Activated CD8-positive, alpha-beta T cell treated with anti-CD3 and anti-CD28 coated beads, Interleukin-2, amount 10 ng/mL, durations not matched to agents 7 days and 5 days (primary cell): Measurements from ENCODE around the gene FMN2. TPM values are rescaled to one million over a fixed set of nuclear protein-coding genes. Genes with fewer than 3 reads are reported as not detected.

Experiments used
- ATAC-seq: fragments of 150-1000 bp; cut with Tn5 transposase; one replicate; pipeline ENCODE4 v1.10.0; 2021; ENCODE audit warnings: moderate library complexity
- CTCF ChIA-PET: fragments of 350-600 bp; sonication (Branson Sonifier 250); formaldehyde crosslinking; loops from one replicate; lab custom pipeline; 2021; ENCODE audit warnings: antibody characterized with exemption; lab: Charles Lee
- POLR2A ChIA-PET: fragments of 350-600 bp; sonication (Branson Sonifier 250); formaldehyde crosslinking; loops from one replicate; lab custom pipeline; 2021; ENCODE audit warnings: antibody characterized with exemption; lab: Charles Lee
- DNase-seq: peaks from one replicate; pipeline ENCODE4 v3.0.0-alpha.2; 2020
- H3K27ac Mint-ChIP-seq: one replicate; pipeline ENCODE4 v1.8.0; 2021; ENCODE audit warnings: mild to moderate bottlenecking, mixed read lengths
- H3K27me3 Mint-ChIP-seq: one replicate; pipeline ENCODE4 v1.8.0; 2021; ENCODE audit warnings: low read depth, mixed read lengths
- H3K36me3 Mint-ChIP-seq: one replicate; pipeline ENCODE4 v1.8.0; 2021; ENCODE audit warnings: low read depth, mixed read lengths
- H3K4me1 Mint-ChIP-seq: one replicate; pipeline ENCODE4 v1.8.0; 2021; ENCODE audit warnings: low read depth, mixed read lengths
- H3K4me3 Mint-ChIP-seq: one replicate; pipeline ENCODE4 v1.8.0; 2021; ENCODE audit warnings: mild to moderate bottlenecking, mixed read lengths
- H3K9me3 Mint-ChIP-seq: one replicate; pipeline ENCODE4 v1.8.0; 2022; ENCODE audit warnings: mixed read lengths; ENCODE audit not compliant: insufficient read depth
- total RNA-seq, 2 experiments: library from RNA; stranded (reverse); gene quantifications; one replicate each; pipeline ENCODE4 v1.2.3, GENCODE V29; 2021

FMN2 gene
- total RNA-seq, 2 experiments from 2014 or later, result not detected

DNA sequence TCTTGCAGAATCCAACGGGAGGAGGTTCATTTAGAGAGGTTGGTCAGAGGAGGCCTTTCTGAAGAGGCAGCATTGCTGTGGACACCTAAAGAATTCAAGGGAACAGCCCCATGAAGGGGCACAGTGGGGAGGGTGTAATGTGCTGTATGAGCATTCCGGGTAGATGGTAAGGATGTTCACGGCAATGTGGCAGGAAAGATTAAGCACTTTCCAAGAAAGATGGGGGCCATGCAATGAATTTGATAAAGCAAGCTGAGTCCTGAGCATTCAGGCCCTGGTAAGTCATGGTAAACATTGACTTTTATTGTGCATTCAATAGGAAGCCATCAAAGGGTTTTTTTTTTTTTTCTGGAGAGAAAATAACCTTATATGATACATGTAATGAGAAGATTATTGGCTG is 353.7 kb downstream of the FMN2 start:
- no peaks in the 10 kb centered on the region for H3K4me1 Mint-ChIP-seq

DNA sequence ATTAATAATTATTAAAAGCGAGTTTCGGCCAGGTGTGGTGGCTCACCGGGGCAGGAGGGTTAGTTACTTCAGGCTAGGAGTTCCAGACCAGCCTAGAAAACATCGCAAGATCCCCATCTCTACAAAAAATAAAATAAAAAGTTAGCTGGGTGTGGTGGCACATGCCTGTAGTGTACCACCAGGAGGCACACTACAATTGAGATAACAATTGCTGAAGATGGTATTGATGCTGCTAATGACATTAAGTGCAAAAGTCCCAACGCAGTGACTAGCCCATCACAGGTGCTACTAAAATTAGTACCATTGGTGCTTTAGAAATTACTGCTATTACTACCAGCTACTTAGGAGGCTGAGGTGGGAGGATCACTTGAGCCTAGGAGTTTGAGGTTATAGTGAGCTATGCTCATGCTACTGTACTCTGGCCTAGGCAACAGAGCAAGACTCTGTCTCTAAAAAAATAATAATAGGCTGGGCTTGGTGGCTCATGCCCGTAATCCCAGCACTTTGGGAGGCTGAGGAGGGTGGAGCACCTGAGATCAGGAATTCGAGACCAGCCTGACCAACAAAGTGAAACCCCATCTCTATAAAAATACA is 363.6 kb downstream of the FMN2 start:
- ChIA-PET POLR2A (no interaction called here), CTCF (interaction anchor here (0.7 to 1.1 kb wide), 2 partner anchors 153 to 237 kb away, joined by 3 to 4 read pairs; no protein-coding TSS in a partner anchor)
- Mint-ChIP-seq H3K36me3 (no peaks in the 10 kb centered on the region), H3K9me3 (no peaks in the 10 kb centered on the region), H3K4me1 (no peaks in the 10 kb centered on the region), H3K4me3 (no peak overlapping the region), H3K27ac (no peak overlapping the region), H3K27me3 (no peaks in the 10 kb centered on the region)
- ATAC-seq (no peak), DNase-seq (no peak)

More for the DNA sequence above, 353.7 kb downstream of the FMN2 start:
- DNase-seq (no peak), ATAC-seq (no peak)
- no peaks in the 10 kb centered on the region for H3K36me3 Mint-ChIP-seq
- POLR2A ChIA-PET, result no interaction called here
- no peaks in the 10 kb centered on the region for H3K27me3 Mint-ChIP-seq
- no peak overlapping the region for H3K27ac Mint-ChIP-seq
- no peak overlapping the region for H3K4me3 Mint-ChIP-seq
- CTCF ChIA-PET, result no interaction called here
- peaks cover 3% of the 10 kb centered on the region for H3K9me3 Mint-ChIP-seq

DNA sequence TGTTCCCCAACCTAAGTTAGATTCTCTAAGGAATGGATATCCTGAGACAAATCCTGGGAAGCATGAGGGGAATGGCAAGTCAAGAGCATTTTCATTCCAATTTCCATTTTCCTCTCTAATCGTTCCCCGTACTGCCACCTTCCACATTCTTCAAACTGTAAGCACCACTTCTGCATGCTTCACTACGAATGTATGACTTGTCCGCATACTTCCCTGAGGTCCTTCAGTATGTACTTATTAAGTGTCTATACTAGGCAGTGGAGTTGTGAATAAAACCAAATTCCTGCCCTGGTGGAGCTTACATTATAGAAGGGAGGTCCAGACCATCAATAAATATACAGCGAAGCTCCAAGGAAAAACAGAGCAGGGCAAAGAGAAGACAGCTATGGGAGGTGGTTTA is 365.5 kb downstream of the FMN2 start:
- H3K4me3 Mint-ChIP-seq, result no peak overlapping the region
- CTCF ChIA-PET, result no interaction called here
- ATAC-seq (no peak), DNase-seq (no peak)
- no peak overlapping the region for H3K27ac Mint-ChIP-seq
- no peaks in the 10 kb centered on the region for H3K27me3 Mint-ChIP-seq
- H3K4me1 Mint-ChIP-seq, result no peaks in the 10 kb centered on the region
- POLR2A ChIA-PET, result no interaction called here
- no peaks in the 10 kb centered on the region for H3K9me3 Mint-ChIP-seq
- no peaks in the 10 kb centered on the region for H3K36me3 Mint-ChIP-seq

DNA sequence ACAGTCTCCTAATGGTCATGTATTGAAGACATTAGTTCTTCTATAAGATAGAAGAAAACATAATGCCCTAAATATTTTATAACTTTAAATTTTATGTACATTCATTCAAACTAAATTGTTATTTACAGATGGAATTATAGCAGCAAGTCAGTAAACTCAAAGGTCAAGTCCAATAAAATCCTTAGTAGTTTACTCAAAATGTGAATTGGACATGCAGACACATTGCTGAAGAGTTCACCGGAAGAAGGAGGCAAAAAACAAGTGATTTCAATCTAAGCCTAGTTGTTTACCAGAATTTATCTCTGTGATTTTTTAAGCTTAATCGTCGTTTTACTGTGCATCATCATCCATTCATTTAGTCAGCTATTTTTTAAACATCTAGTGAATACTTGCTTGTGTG is 370.6 kb downstream of the FMN2 start:
- H3K9me3 Mint-ChIP-seq, result no peaks in the 10 kb centered on the region
- ChIA-PET POLR2A (no interaction called here), CTCF (no interaction called here)
- no peaks in the 10 kb centered on the region for H3K27me3 Mint-ChIP-seq
- no peak for ATAC-seq
- no peak overlapping the region for H3K27ac Mint-ChIP-seq
- no peak for DNase-seq
- no peaks in the 10 kb centered on the region for H3K36me3 Mint-ChIP-seq
- no peaks in the 10 kb centered on the region for H3K4me1 Mint-ChIP-seq
- H3K4me3 Mint-ChIP-seq, result no peak overlapping the region

DNA sequence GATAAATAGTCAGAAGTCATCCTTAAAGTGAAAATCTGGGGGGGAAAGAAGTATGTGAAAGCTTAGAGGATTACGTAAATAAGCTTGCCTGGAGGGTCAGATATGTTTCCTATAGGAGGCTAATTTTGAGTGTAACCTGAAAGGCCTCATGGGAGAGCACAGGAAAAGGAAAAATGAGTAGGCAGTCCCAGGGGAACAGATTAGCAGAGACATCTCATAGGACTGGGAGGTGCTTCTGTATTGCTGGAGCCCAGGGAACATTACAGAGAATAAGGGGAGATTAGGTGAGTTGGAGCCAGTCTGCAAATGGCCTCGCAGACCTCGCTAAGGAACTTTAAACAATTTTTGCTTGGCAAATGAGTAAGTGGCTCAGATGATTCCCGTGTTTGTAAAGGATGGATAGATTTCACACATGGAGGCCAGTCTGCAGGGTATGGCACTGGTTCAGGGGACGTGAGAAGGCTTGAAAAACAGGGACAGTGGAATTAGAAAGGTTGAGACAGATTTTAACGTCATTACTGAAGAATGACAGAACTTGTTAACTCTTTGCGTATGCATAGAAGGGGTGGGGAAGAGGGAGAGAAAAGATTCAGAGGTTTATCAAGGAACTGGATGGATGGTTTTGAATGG is 371.2 kb downstream of the FMN2 start:
- ChIA-PET POLR2A (no interaction called here), CTCF (no interaction called here)
- no peak for DNase-seq

DNA sequence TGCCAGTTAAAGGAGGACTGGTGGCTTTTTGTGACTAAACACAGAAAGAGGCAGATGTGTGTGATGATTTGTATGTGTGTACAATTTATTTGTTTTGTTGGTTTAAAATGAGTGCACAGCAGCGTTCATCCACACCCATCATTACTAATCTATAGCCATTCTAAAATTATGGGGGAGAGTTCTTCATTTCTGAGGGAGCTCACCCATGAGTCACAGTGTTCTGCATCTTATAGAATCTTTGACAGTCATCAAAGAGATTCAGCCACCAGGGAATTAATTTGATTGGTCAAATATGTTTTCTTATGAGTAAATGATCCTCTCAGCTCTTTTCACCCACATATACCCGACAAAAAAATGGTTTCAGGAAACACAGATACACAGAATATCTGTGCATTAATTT is 372.4 kb downstream of the FMN2 start:
- DNase-seq, result no peak
- Mint-ChIP-seq H3K4me3 (no peak overlapping the region), H3K27me3 (no peaks in the 10 kb centered on the region), H3K27ac (no peak overlapping the region), H3K36me3 (no peaks in the 10 kb centered on the region), H3K4me1 (no peaks in the 10 kb centered on the region), H3K9me3 (no peaks in the 10 kb centered on the region)
- ChIA-PET CTCF (no interaction called here), POLR2A (interaction anchor here (0.6 kb wide), 1 partner anchor 659 kb away, joined by 3 read pairs; no protein-coding TSS in a partner anchor)
- ATAC-seq, result no peak

More for the DNA sequence above, 371.2 kb downstream of the FMN2 start:
- H3K4me3 Mint-ChIP-seq, result no peak overlapping the region
- no peak overlapping the region for H3K27ac Mint-ChIP-seq
- no peaks in the 10 kb centered on the region for H3K9me3 Mint-ChIP-seq
- no peaks in the 10 kb centered on the region for H3K36me3 Mint-ChIP-seq
- no peaks in the 10 kb centered on the region for H3K27me3 Mint-ChIP-seq
- no peak for ATAC-seq
- no peaks in the 10 kb centered on the region for H3K4me1 Mint-ChIP-seq

DNA sequence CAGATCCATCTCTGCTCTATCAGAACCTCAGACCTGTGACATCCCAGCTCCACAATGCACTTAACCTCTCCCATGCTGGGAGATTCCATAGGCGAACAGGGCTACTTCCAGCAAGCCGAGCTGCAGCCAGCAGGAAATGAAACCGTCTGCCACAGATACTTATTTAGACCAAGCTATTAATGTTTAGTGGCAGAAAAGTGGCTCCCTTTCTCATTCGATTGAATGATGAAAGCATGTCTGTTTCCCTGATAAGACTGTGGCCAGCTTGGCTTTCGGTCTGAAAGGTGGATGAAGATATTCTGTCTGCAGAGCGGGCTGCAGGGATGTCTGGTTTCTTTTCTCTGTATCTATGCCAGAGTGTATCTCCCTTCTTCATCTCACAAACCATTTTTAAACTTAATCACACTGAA is 373.9 kb downstream of the FMN2 start:
- Mint-ChIP-seq H3K9me3 (no peaks in the 10 kb centered on the region), H3K36me3 (no peaks in the 10 kb centered on the region), H3K27me3 (no peaks in the 10 kb centered on the region), H3K4me1 (no peaks in the 10 kb centered on the region), H3K27ac (no peak overlapping the region), H3K4me3 (no peak overlapping the region)
- ChIA-PET CTCF (no interaction called here), POLR2A (no interaction called here)
- ATAC-seq, result no peak
- no peak for DNase-seq

DNA sequence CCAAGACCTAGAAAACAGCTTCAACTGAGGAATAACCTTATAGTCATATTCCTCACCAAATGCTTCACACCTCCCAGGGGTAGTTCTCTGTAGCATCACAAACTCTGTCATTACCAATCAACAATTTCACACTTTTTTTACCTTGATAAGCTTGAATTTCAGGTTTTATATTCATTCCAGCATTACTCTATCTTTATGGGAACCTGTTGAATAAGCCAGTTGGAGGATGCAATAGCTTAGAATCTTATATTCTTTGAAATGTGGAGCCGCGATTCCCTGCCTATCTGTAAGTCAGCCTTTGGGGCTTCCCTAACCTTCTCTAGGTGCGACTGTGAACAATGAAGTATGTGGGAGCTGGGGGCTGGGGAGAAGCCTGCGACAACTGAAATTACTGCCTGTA is 374.8 kb downstream of the FMN2 start:
- ATAC-seq (no peak), DNase-seq (no peak)
- Mint-ChIP-seq H3K4me3 (no peak overlapping the region), H3K27me3 (no peaks in the 10 kb centered on the region), H3K9me3 (no peaks in the 10 kb centered on the region), H3K36me3 (no peaks in the 10 kb centered on the region), H3K4me1 (no peaks in the 10 kb centered on the region), H3K27ac (no peak overlapping the region)
- ChIA-PET CTCF (no interaction called here), POLR2A (no interaction called here)

DNA sequence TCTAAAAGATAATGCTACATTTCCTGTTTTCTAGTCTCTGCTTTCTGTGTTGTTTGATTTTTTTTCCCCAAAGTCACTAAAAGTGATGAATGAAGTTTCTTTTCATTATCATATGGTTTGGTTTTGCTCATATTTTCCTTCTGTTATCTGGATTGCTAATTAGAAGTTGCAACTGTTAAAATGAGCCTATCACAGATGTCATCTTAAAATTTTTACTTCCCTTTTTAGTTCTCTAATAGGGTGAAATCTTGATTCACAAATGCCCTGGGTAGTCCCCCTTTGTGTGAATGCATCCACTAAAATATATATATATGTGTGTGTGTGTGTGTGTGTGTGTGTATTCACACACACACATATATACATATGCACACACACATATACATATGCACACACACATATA is 376.2 kb downstream of the FMN2 start:
- ATAC-seq (no peak), DNase-seq (no peak)
- ChIA-PET POLR2A (no interaction called here), CTCF (no interaction called here)
- Mint-ChIP-seq H3K4me3 (no peak overlapping the region), H3K36me3 (no peaks in the 10 kb centered on the region), H3K4me1 (no peaks in the 10 kb centered on the region), H3K27ac (no peak overlapping the region), H3K27me3 (no peaks in the 10 kb centered on the region), H3K9me3 (no peaks in the 10 kb centered on the region)

DNA sequence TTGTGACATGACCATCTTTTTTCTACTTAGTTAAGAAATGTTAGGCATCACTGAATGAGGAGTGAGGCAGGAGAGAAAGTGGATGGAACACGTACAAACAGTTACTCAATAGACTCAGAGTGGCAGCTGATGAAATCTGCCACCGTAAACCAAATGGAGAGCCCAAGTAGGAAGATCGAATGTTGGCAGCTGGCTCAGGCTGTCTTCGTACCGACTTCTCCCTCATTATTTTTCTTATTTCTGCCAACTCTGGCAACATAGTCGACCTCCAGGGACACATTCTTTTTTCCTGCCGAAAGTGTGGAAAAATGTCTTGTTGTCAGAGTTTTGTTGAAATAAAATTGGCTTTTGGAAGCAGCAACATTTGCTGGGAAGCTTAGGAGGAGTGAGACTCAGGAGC is 377.0 kb downstream of the FMN2 start:
- H3K27me3 Mint-ChIP-seq, result no peaks in the 10 kb centered on the region
- CTCF ChIA-PET, result no interaction called here
- POLR2A ChIA-PET, result no interaction called here
- H3K36me3 Mint-ChIP-seq, result no peaks in the 10 kb centered on the region
- no peaks in the 10 kb centered on the region for H3K9me3 Mint-ChIP-seq
- H3K27ac Mint-ChIP-seq, result no peak overlapping the region
- H3K4me3 Mint-ChIP-seq, result no peak overlapping the region
- DNase-seq (no peak), ATAC-seq (no peak)
- H3K4me1 Mint-ChIP-seq, result no peaks in the 10 kb centered on the region

DNA sequence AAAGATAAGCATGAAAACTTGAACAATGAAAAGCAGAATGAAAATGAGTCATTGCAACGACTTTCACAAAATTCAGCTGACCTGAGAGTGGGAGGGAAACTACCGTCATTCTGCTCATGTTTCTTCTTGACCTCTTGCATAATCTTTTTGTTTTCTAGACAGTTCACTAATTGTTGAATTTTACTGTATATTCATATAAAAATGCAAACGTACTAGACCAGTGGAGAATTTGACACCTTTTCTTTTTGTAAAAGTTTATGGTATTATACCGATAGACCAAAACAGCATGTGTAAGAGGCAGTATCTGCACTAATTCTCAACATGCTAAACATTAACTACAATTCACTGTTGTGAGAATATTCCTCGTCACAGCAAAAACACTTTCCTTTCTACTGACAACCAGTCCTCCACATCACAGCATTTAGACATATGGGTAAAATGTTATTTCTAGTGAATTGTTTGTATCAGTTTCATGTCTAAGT is 382.5 kb downstream of the FMN2 start:
- H3K4me1 Mint-ChIP-seq, result no peaks in the 10 kb centered on the region
- H3K36me3 Mint-ChIP-seq, result no peaks in the 10 kb centered on the region
- ChIA-PET POLR2A (no interaction called here), CTCF (no interaction called here)
- DNase-seq (no peak), ATAC-seq (no peak)
- no peaks in the 10 kb centered on the region for H3K9me3 Mint-ChIP-seq
- no peak overlapping the region for H3K27ac Mint-ChIP-seq
- no peak overlapping the region for H3K4me3 Mint-ChIP-seq
- H3K27me3 Mint-ChIP-seq, result no peaks in the 10 kb centered on the region

DNA sequence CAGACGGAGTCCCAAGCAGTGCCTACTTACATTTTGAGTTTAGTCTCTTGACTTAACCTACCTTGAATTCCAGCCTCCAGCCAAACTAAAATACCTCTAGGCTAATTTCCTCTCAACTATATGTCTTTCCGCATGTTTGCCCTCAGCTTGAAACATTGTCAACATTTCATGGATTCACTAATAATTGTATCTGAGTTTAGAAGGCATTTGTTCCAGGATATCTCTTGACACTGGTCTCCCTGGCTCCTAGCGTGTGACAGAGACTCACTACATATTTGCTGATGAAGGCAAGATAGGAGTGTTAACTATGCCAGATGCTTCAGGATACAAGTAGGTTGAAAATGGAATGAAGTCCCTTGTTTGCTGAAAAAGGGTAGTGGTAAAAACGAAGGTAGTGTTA is 384.1 kb downstream of the FMN2 start:
- no peaks in the 10 kb centered on the region for H3K9me3 Mint-ChIP-seq
- DNase-seq (no peak), ATAC-seq (no peak)
- no peaks in the 10 kb centered on the region for H3K4me1 Mint-ChIP-seq
- H3K4me3 Mint-ChIP-seq, result no peak overlapping the region
- H3K36me3 Mint-ChIP-seq, result no peaks in the 10 kb centered on the region
- no peaks in the 10 kb centered on the region for H3K27me3 Mint-ChIP-seq
- ChIA-PET CTCF (no interaction called here), POLR2A (no interaction called here)
- no peak overlapping the region for H3K27ac Mint-ChIP-seq
